Measurements from ENCODE around the gene EPS8. TPM values are rescaled to one million over a fixed set of nuclear protein-coding genes. Genes with fewer than 3 reads are reported as not detected.

The EPS8 gene
- polyA plus RNA-seq, 3 donors, result 4.1 to 4.8 (median 4.3) TPM

- H3K9me3 ChIP-seq (replicated peaks in 1 of 2; ENCODE audit: control insufficient read depth in 1 of 2, insufficient read depth in 1 of 2, low read length in 2 of 2), result no peaks in the 10 kb centered on the region
- WGBS (ENCODE audit: insufficient coverage), result no CpG with 5 or more reads among the region's 3 CpGs
- H3K27ac ChIP-seq (ENCODE audit: low read depth in 1 of 2, low read length in 2 of 2), result no peak overlapping the region
- no peaks in the 10 kb centered on the region for H3K36me3 Mint-ChIP-seq
- H3K27ac Mint-ChIP-seq, result no peak overlapping the region
- intact Hi-C loops (cut with micrococcal nuclease), result no loop called here
- no peaks in the 10 kb centered on the region for H4K20me1 ChIP-seq (ENCODE audit: insufficient read depth, low read length)
- no peaks in the 10 kb centered on the region for H3K36me3 ChIP-seq (replicated peaks in 1 of 2; ENCODE audit: control insufficient read depth in 1 of 2, insufficient read depth in 2 of 2, low read length in 2 of 2)
- no peak overlapping the region for H3K4me3 Mint-ChIP-seq
- no peaks in the 10 kb centered on the region for H3K27me3 ChIP-seq (ENCODE audit: control insufficient read depth in 2 of 2, insufficient read depth in 2 of 2, low read length in 2 of 2)
- H3K4me1 ChIP-seq (ENCODE audit: control insufficient read depth in 1 of 2, insufficient read depth in 2 of 2, low read length in 2 of 2), result no peaks in the 10 kb centered on the region
- no peak overlapping the region for H3K4me2 ChIP-seq (replicated peaks; ENCODE audit: extremely low read depth, low read length, poor library complexity, severe bottlenecking)
- no peak overlapping the region for H3K4me3 ChIP-seq (replicated peaks in 1 of 3; ENCODE audit: low read depth in 2 of 3, low read length in 3 of 3)
- H3K79me2 ChIP-seq (ENCODE audit: insufficient read depth, low read length), result no peaks in the 10 kb centered on the region
- peaks cover 0 to 2% (median 0%) of the 10 kb centered on the region in 3 donors for H3K27me3 Mint-ChIP-seq (ENCODE audit: low read depth in 3 of 3)
- no peaks in the 10 kb centered on the region for H3K9me3 Mint-ChIP-seq
- DNase-seq, result no peak
- no peak for TF ChIP-seq CTCF (IDR thresholded peaks at IDR 0.05)
- H3K9ac ChIP-seq (ENCODE audit: insufficient read depth, low read length, poor library complexity, severe bottlenecking), result no peak overlapping the region
- H3K4me1 Mint-ChIP-seq, result no peaks in the 10 kb centered on the region
- no peak overlapping the region for H2AFZ ChIP-seq (ENCODE audit: insufficient read depth, low read depth, low read length, poor library complexity, severe bottlenecking)
These were observed 19.6 kb downstream of the EPS8 start for GRCh38 chr12:15769586-15769985.

GRCh38 chr12:15767301-15767700 is 21.9 kb downstream of the EPS8 start:
- Mint-ChIP-seq H3K4me1 (no peaks in the 10 kb centered on the region), H3K4me3 (no peak overlapping the region), H3K27me3 (ENCODE audit: low read depth in 3 of 3) (peaks cover 0 to 2% (median 1%) of the 10 kb centered on the region in 3 donors), H3K9me3 (peaks cover 0 to 5% (median 2%) of the 10 kb centered on the region in 7 donors), H3K36me3 (no peaks in the 10 kb centered on the region), H3K27ac (no peak overlapping the region)
- H3K36me3 ChIP-seq (replicated peaks in 1 of 2; ENCODE audit: control insufficient read depth in 1 of 2, insufficient read depth in 2 of 2, low read length in 2 of 2), result no peaks in the 10 kb centered on the region
- no peak overlapping the region for H3K9ac ChIP-seq (ENCODE audit: insufficient read depth, low read length, poor library complexity, severe bottlenecking)
- no peaks in the 10 kb centered on the region for H3K27me3 ChIP-seq (ENCODE audit: control insufficient read depth in 2 of 2, insufficient read depth in 2 of 2, low read length in 2 of 2)
- no peak overlapping the region for H3K4me2 ChIP-seq (replicated peaks; ENCODE audit: extremely low read depth, low read length, poor library complexity, severe bottlenecking)
- no peak overlapping the region for H3K27ac ChIP-seq (ENCODE audit: low read depth in 1 of 2, low read length in 2 of 2)
- no peaks in the 10 kb centered on the region for H3K9me3 ChIP-seq (replicated peaks in 1 of 2; ENCODE audit: control insufficient read depth in 1 of 2, insufficient read depth in 1 of 2, low read length in 2 of 2)
- H4K20me1 ChIP-seq (ENCODE audit: insufficient read depth, low read length), result no peaks in the 10 kb centered on the region
- intact Hi-C loops (cut with micrococcal nuclease), result no loop called here
- H3K4me3 ChIP-seq (replicated peaks in 1 of 3; ENCODE audit: low read depth in 2 of 3, low read length in 3 of 3), result no peak overlapping the region
- H3K4me1 ChIP-seq (ENCODE audit: control insufficient read depth in 1 of 2, insufficient read depth in 2 of 2, low read length in 2 of 2), result no peaks in the 10 kb centered on the region
- no peaks in the 10 kb centered on the region for H3K79me2 ChIP-seq (ENCODE audit: insufficient read depth, low read length)
- WGBS (ENCODE audit: insufficient coverage), result 70% methylated on average over 2 of the region's 2 CpGs
- TF ChIP-seq CTCF (IDR thresholded peaks at IDR 0.05), result no peak
- H2AFZ ChIP-seq (ENCODE audit: insufficient read depth, low read depth, low read length, poor library complexity, severe bottlenecking), result no peak overlapping the region
- DNase-seq, result no peak
